Neutrophil (primary cell): ENCODE results near the gene CELA1.
"Not testable (repeated sequence)": the region's sequence is repeated elsewhere in the genome, so short reads cannot be mapped to it uniquely, and the experiment has no call there.

Experiments
- H3K27ac ChIP-seq: fragments of 200-600 bp; sonication (generic); 2 replicates; pipeline ENCODE4 v1.5.1; 2016; ENCODE audit warnings: mild to moderate bottlenecking, moderate library complexity
- H3K27me3 ChIP-seq: fragments of 200-600 bp; sonication (generic); 2 replicates; pipeline ENCODE4 v1.6.0; 2016; ENCODE audit warnings: mild to moderate bottlenecking
- H3K36me3 ChIP-seq: fragments of 200-600 bp; sonication (generic); 2 replicates; pipeline ENCODE4 v1.5.1; 2017
- H3K4me1 ChIP-seq, 2 experiments: fragments of 200-600 bp in 1 of 2; sonication (generic) in 1 of 2; 1 replicate in 1 of 2; 2 replicates in 1 of 2; pipeline versions ENCODE4 v1.5.1 to v1.6.1; 2013 to 2016; ENCODE audit warnings: low read depth in 1 of 2, low read length in 1 of 2, mild to moderate bottlenecking in 1 of 2, moderate library complexity in 1 of 2; ENCODE audit not compliant: control insufficient read depth in 1 of 2, insufficient read depth in 1 of 2
- H3K4me3 ChIP-seq, 2 experiments: fragments of 200-600 bp in 1 of 2; sonication (generic) in 1 of 2; 1 replicate in 1 of 2; 2 replicates in 1 of 2; pipeline ENCODE4 v1.5.1; 2013 to 2016; ENCODE audit warnings: low read depth in 1 of 2, low read length in 1 of 2, mild to moderate bottlenecking in 1 of 2, moderate library complexity in 1 of 2
- H3K9me3 ChIP-seq: fragments of 200-600 bp; sonication (generic); 2 replicates; pipeline ENCODE4 v1.5.1; 2016
- TF ChIP-seq, protein P1 (sequence below): fragments of 200-600 bp; sonication (generic); IDR thresholded peaks from 2 replicates; pipeline ENCODE4 v1.5.1; 2016; ENCODE audit warnings: antibody characterized with exemption

The CELA1 gene

DNA sequence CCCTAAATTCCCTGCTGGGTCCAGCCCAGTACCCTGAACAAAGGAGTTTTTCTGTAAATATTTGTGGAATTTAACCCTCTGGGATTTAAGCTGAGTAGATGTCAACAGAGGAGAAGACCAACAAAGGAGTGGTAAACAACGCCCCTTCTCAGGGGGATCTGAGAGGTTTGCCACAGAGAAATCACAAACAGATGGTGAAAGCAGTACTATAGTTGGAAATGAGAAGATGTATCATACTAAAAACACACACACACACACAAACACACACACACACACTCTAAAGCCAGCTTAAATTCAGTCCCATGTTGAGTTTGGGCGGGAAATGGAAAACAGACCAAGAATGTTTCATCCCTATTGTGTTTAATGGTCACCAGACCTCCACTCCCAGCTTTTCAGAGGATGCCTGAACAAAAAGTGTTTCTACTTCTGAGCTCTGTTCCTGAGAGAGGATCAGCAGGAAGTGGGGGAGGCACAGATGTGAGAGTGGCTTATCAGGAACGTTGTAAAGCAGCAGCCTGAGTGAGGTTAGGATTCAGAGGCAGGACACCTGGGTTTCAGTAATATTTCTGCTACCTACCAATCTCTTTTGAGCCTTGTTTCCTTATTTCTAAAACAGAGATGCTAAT, 25.7 kb downstream of the CELA1 start:
- no peaks in the 10 kb centered on the region for H3K9me3 ChIP-seq
- H3K4me1 ChIP-seq = peaks cover 83 to 97% of the 10 kb centered on the region in 2 experiments
- H3K27me3 ChIP-seq = no peaks in the 10 kb centered on the region
- H3K4me3 ChIP-seq = peak overlapping the region; percentile 87 to 94
- TF ChIP-seq, protein P1, sequence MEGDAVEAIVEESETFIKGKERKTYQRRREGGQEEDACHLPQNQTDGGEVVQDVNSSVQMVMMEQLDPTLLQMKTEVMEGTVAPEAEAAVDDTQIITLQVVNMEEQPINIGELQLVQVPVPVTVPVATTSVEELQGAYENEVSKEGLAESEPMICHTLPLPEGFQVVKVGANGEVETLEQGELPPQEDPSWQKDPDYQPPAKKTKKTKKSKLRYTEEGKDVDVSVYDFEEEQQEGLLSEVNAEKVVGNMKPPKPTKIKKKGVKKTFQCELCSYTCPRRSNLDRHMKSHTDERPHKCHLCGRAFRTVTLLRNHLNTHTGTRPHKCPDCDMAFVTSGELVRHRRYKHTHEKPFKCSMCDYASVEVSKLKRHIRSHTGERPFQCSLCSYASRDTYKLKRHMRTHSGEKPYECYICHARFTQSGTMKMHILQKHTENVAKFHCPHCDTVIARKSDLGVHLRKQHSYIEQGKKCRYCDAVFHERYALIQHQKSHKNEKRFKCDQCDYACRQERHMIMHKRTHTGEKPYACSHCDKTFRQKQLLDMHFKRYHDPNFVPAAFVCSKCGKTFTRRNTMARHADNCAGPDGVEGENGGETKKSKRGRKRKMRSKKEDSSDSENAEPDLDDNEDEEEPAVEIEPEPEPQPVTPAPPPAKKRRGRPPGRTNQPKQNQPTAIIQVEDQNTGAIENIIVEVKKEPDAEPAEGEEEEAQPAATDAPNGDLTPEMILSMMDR = no peak
- peak overlapping the region; percentile 98 for H3K27ac ChIP-seq
- peaks cover 6% of the 10 kb centered on the region for H3K36me3 ChIP-seq

DNA sequence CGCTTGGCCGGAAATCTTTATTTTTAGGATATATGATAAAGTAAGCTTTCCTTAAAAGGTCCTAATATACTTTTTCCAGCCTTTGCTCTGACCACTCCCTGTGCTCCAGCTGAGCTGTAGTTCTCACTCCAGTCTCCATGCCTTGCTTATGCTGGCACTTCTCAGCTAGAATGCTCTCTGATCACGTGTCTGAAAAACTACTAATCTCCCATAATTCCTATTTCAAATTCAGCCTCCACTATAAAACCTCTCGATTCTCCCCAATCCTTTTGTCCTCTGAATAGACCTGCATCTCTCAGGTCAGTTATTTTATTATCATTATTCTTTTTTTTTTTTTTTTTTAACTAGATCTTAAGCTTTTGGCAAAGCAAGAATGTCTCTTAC, 26.2 kb downstream of the CELA1 start:
- peaks cover 11% of the 10 kb centered on the region for H3K36me3 ChIP-seq
- TF ChIP-seq, protein P1 = no peak
- peak overlapping the region; percentile 98 for H3K27ac ChIP-seq
- H3K4me1 ChIP-seq = peaks cover 82 to 96% of the 10 kb centered on the region in 2 experiments
- H3K9me3 ChIP-seq = no peaks in the 10 kb centered on the region
- no peaks in the 10 kb centered on the region for H3K27me3 ChIP-seq
- peak overlapping the region; percentile 87 to 94 for H3K4me3 ChIP-seq

DNA sequence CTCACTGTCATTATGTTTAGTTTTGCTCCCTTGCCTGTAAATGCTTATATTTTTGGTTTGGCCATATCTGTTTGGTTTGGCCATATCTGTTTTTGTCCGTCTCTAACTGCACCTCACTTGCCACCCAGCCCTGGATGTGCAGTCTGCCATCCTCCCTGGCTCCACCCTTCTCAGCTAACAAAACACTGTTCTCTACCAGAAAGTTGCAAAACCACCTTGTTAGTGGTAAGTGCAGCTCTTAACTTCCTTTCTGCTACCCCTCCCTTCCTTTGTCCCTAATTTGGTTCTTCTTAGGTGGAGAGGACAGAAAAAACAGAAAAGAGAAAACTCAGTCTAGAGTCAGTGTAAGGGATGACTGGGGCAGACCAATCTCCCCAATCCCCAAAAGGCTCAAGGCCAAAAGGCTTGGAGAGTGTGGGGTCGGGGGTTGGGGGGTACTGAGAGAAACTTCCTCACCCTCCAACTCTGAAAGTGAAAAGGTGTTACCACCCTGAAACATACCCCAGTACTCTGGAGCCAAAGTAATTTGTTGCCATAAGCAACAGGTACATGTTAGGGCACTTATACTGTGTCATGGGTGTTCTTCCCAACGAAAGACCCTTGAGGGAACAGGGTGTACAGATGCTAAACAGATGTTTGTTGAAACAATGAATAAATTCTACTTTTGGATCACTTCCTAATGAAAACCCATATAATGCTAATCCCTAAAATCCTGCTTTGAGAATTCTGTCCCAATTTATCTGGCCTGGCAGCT, 27.5 kb downstream of the CELA1 start:
- peak overlapping the region; percentile 87 to 94 for H3K4me3 ChIP-seq
- peaks cover 69 to 84% of the 10 kb centered on the region in 2 experiments for H3K4me1 ChIP-seq
- H3K36me3 ChIP-seq = peaks cover 21% of the 10 kb centered on the region
- no peaks in the 10 kb centered on the region for H3K9me3 ChIP-seq
- TF ChIP-seq, protein P1 = no peak
- H3K27me3 ChIP-seq = no peaks in the 10 kb centered on the region
- H3K27ac ChIP-seq = peak overlapping the region; percentile 98

DNA sequence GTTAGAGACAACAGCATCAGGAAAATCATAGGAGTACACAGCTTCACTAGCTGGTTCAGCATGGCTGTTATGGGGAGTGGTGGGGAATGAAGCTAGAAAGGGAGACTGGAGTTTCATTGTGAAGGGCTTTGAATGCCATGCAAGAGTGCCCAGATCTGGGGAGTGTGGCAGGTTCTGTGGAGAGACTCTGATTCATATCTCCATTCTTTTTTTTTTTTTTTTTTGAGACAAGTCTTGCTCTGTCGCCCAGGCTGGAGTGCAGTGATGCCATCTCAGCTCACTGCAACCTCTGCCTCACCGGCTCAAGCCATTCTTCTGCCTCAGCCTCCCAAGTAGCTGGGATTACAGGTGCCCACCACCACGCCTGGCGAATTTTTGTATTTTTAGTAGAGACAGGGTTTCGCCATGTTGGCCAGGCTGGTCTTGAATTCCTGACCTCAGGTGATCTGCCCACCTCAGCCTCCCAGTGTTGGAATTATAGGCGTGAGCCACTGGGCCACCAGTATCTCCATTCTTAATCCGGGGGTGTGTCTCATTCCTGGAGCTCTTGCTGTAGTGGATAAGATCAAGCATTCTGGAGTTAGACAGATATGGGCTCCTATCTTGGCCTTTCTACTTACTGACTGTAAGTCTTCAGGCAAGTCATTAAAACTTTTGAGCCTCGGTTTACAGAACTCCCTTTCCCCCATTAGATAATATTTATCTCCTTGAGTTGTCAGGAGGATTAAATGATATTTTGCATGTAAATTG, 28.2 kb downstream of the CELA1 start:
- Histone ChIP-seq H3K4me3 (peak overlapping the region; percentile 87 to 94), H3K4me1 (peaks cover 70 to 82% of the 10 kb centered on the region in 2 experiments), H3K27ac (peak overlapping the region; percentile 98), H3K36me3 (peaks cover 26% of the 10 kb centered on the region)
- H3K9me3 ChIP-seq, H3K27me3 ChIP-seq: not testable (repeated sequence)

DNA sequence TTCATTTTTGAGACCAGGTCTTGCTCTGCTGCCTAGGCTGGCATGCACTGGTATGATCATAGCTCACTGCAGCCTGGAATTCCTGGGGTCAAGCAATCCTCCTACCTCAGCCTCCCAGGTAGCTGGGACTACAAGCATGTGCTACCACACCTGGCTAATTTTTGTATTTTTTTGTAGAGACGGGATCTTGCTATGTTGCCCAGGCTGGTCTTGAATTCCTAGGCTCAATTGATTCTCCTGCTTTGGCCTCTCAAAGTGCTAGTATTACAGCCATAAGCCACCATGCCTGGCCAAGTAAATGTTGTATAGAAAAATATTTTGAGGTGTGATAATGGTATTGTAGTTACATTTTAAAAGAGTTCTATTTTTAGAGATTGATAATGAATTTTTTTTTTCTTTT, 35.1 kb downstream of the CELA1 start:
- peaks cover 90% of the 10 kb centered on the region for H3K36me3 ChIP-seq
- peaks cover 20 to 31% of the 10 kb centered on the region in 2 experiments for H3K4me1 ChIP-seq
- H3K27me3 ChIP-seq = no peaks in the 10 kb centered on the region
- TF ChIP-seq, protein P1 = no peak
- peak overlapping the region; percentile 33 for H3K27ac ChIP-seq
- no peaks in the 10 kb centered on the region for H3K9me3 ChIP-seq
- no peak overlapping the region for H3K4me3 ChIP-seq
